IPS-11a (cell line): ENCODE results near the gene FAHD2B.
A peak's percentile ranks its signal among the peaks of the same experiment; 100 is the strongest.
"Not testable (repeated sequence)": the region's sequence is repeated elsewhere in the genome, so short reads cannot be mapped to it uniquely, and the experiment has no call there.

ENCODE experiments used
- H3K4me3 ChIP-seq: one replicate; pipeline ENCODE4 v1.5.1; 2013; ENCODE audit warnings: low read depth, low read length, control low read depth

The FAHD2B gene, protein sequence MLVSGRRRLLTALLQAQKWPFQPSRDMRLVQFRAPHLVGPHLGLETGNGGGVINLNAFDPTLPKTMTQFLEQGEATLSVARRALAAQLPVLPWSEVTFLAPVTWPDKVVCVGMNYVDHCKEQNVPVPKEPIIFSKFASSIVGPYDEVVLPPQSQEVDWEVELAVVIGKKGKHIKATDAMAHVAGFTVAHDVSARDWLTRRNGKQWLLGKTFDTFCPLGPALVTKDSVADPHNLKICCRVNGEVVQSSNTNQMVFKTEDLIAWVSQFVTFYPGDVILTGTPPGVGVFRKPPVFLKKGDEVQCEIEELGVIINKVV

DNA sequence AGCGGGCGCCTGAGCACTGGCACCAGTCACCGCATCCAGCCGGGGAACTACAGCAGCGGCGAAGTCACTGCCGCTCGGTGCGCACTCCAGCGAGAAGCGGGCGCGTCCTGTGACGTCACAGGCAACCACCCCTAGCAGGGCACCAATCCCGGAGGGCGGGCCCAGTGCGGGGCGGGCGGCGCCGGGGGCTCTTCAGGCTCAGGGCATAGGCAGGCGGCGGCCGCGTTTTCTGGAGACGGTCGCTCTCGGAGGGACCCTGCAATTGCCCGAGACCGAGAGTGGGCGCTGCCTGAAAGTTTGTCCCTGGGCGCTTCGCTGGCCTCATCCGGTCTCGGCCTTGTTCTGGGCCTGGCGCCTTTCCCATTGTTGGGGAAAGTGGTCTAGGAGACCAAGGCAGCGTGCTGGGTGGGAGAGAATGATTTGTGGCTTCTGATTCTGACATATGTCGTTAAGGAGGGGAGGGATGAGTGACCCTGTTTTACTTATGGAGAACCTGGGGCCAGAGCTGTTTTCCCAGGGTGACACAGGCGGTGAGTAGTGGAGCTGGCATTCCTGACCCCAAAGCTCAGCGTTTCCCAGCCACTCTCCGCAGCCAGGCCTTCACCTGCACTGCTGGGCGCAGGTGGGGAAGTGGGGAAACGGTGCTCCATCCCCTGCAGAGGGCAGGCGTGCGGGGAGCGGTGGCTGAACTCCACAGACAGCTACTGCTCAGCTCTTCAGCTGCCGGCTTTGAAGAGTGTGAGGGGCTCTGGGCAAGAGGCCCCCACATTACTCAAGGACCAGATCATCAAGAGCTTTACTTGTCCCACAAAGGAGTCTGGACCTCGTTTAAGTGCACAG is at the start of gene FAHD2B:
FAHD2B (minus strand) TSS at position 111 of the 840 bp plus-strand sequence. CDS start 3,176 bp downstream, outside the sequence.
- peak within 1 kb of the TSS; percentile 17 for H3K4me3 ChIP-seq

DNA sequence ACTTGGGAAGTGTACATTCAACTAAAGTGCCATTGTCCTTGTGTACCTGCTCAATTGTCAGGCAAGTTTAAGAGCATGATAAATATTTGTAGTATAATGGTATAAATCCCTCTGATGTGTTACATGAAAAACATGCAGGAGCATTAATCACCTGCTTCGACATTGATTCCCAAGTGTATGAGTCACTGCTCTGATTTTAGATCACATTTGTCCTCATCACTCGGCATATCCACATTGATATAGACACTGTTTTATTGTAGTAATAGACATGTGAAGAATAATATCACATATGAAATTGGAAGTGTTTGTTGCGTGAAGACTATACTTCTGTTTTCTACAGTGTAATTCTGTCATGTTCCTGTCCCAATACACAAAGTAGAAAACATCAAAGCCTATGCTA is 49.3 kb upstream of the FAHD2B start:
- not testable (repeated sequence) for H3K4me3 ChIP-seq

DNA sequence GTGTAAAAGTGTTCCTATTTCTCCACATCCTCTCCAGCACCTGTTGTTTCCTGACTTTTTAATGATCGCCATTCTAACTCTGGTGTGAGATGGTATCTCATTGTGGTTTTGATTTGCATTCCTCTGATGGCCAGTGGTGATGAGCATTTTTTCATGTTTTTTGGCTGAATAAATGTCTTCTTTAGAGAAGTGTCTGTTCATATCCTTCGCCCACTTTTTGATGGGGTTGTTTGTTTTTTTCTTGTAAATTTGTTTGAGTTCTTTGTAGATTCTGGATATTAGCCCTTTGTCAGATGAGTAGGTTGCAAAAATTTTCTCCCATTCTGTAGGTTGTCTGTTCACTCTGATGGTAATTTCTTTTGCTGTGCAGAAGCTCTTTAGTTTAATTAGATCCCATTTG is 34.4 kb upstream of the FAHD2B start:
- H3K4me3 ChIP-seq, result not testable (repeated sequence)

DNA sequence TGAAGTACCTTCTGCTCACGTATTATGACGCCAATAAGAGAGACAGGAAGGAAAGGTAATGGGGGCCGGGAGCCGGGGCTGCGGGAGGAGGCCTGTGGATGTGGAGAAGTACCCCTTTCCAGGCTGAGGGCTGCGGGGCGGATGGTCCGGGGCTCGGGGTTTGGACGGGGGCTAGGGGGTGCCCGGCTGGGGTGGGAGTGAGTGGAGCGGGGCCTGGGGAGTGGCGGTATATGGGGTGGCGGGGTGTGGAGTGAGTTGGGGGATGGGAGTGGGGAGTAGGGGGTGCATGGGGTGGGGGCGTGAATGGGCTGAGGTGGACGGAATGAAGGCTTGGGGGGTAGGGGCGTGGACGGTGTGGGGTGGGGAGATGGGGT is 19.2 kb upstream of the FAHD2B start:
- peak overlapping the region; percentile 65 for H3K4me3 ChIP-seq

DNA sequence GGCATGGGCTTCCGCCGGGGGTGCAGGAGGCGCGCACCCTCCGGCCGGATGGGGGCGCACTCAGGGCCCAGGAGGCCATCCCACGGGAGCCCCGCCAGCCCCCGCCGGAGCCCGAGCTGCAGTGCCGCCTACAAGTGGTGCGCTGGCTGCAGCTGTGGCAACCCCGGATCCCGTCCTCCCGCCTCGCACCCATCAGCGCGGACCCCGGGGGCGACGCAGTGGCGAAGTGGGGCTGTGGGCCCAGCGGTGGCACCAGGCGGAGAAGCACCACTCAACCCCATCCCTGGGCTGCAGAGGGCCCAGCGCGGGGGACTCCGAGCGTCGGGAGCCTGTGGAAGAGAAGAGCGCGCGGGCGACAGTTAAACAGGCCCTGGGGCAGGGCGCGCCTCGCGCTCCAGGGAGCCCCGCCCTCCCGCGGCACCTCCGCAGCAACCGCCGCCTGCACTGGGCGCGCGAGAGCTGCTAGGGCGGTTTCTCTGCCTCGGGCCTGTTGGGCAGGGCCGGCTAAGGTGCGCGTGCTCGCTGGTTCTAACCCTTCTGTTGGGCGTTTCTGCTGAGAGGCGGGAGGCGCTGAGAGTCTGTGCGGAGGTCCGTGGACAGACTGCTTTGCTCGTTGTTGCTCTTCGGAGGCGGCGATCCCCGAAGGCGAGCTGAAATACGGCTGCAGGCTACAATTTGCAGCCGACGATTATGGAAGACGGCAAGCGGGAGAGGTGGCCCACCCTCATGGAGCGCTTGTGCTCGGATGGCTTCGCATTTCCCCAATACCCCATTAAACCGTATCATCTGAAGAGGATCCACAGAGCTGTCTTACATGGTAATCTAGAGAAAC is 18.6 kb upstream of the FAHD2B start, which contains the start of gene ANKRD36:
ANKRD36 (plus strand) TSS at position 104 of the 832 bp plus-strand sequence; CDS start at position 691, 587 bp downstream.
- H3K4me3 ChIP-seq, result peak within 1 kb of the TSS; percentile 65

DNA sequence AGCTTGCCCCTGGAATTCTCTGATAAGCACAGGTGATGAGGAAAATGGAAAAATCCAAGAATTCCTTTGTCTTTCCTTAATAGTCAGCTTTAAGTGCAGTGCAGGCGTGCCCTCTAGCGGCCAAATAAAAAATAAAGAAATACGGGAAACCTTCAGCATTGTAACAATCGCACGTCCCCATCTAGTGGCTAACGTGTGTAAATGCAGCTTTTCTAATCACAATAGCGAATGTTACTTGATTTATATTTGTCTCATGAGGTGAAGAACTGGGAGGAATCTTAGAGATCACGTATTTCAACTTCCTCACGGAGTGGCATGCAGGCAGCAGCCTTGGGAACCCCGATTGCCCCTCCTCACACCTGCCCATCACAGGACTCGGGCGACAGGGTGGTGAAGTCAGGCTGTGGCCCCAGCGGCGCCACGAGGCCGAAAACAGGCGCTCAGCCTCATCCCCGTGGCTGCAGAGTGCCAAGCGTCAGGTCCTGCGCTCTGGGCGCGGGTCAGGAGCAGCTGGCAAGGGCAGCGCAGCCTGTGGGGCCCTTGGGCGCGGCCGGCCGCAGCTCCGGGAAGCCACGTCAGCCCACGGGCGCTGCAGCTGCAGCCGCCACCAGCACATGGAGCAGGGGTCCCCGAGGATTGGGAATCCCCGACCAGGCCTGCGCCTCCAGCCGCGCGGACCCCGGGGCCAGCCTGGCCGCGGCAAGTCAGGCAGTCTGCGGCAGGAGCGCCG is 17.8 kb upstream of the FAHD2B start:
- peak overlapping the region; percentile 65 for H3K4me3 ChIP-seq

DNA sequence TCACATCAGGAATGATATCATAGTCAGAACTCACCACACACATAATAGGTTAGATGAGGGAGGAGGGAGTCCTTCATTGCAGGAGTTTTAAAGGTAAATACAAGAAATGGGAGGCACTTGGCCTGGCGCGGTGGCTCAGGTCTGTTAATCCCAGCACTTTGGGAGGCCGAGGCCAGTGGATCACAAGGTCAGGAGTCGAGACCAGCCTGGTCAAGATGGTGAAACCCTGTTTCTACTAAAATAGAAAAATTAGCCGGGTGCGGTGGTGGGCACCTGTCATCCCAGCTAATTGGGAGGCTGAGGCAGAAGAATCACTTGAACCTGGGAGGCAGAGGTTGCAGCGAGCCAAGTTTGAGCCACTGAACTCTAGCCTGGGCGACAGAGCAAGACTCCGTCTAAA is 16.6 kb upstream of the FAHD2B start:
- not testable (repeated sequence) for H3K4me3 ChIP-seq

DNA sequence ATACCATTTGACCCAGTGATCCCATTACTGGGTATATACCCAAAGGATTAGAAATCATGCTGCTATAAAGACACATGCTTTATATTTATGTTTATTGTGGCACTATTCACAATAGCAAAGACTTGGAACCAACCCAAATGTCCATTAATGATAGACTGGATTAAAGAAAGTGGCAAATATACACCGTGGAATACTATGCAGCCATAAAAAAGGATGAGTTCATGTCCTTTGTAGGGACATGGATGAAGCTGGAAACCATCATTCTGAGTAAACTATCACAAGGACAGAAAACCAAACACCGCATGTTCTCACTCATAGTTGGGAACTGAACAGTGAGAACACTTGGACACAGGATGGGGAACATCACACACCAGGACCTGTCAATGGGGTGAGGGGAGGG is 12.2 kb upstream of the FAHD2B start:
- not testable (repeated sequence) for H3K4me3 ChIP-seq

DNA sequence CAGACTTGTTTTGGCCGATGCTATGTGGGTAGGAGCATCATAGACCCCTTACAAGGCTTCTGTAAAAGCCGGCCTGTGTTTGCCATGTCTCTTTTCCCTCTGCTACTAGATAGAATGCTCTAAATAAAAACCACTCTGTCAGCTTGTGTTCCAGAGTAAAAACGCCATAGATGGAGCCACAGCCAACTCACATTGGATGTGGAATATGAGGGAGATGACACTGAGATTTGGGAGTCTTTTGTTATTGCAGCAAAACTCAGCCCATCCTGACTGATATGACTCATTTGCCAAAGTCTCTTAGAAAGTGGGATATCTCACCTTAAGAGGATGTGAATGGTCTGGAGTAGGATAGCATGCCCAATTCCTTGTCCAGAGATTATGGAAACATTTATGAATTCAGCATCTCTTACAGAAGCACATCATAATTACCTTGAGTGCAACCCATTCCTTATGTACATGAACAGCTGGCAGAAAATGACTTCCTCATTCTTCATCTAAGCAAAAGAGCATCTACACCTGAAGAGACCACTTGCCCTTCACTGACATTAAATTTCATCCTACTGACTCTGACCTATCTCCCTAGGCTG is 4.2 kb upstream of the FAHD2B start:
- not testable (repeated sequence) for H3K4me3 ChIP-seq

DNA sequence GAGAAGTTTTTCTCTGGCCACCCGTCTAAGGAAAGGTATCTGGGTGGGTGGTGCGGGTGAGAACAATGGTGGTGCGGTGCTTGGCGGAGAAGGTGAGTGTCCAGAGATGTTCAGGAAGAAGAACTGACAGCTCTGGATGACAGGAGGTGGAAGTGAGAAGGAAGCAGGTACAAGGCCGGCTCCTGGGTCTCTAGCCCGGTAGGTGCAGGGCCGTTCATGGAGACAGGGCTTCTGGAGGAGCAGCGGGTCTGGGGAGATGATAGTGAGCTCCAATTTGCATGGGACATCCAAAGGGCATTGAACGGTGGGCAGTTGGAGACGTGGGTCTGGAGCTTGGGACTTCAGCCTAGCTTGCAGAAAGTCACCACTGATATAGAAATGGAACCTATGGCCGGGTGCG is 979 bp upstream of the FAHD2B start:
- H3K4me3 ChIP-seq, result no peak overlapping the region

DNA sequence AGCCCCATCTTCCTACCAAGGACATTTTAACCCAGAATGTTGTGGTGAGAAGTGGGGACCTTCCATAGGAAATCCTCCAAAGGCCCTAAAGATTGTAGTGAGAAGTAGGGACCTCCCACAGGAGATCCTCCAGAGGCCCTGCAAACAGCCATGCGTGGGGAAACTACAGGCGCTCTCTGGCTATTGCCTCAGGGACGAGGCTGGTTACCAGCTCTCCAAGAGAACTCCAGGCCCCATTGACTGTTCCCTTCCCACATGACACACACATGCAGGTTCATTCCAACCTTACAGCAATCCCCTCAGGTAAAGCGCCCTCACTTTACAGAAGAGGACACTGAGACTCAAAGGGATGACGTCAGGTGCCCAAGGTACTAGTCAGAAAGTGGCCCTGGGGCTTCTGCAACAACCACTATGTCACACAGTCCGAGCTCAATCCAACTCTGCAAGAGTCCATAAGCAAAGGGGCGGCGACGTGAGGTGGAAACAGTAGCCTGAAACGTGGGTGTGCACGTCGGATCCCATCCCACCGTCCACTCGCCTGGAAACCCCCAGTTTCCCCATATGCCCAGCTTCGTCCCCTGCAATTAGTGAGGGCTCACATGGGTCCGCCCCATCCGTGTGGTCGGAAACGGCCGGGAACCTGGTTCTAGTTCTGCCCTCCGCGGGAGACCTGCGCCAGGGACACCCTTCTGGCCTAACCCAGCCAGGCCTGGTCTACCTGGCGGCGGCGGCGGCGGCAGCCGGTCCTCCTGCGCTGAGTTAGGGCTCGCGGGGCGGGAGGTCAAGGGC is 505 bp downstream of the FAHD2B start:
- H3K4me3 ChIP-seq, result not testable (repeated sequence)

DNA sequence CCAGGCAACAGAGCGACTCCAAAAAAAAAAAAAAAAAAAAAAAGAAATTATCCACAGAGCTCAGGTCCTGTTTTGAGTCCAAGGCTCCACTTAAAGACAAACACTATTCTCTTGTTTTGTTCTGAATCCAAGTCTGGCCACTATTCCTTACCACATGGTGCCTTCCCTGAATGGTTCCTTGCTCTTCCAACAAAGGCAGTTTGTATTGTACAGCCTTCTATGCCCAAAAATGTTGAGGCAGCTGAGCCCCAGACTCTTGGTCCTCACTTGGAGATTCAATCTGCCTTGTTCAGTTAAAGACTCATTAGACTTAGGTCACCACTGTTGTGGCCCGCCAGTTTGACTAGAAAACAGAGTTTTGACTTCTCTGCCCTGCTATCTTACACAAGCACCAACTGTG is 1.7 kb downstream of the FAHD2B start:
- not testable (repeated sequence) for H3K4me3 ChIP-seq

DNA sequence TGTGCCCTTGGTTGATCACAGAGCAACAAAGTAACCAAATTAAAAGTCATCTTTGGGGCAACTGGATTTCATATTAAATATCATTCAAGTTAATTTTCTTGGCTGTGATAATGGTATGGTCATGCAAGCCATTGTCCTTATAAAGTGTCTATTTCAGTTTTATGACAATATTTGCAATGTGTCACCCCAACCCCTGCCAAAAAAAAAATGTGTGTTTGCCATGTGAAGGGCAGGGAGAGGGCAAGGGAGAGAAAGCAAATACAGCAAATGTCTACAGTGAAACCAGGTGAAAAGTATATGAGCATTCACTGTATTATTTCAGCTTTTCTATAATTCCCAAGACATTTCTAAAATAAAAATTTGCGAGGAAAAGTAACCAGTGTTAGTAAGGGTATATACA is 6.0 kb downstream of the FAHD2B start:
- not testable (repeated sequence) for H3K4me3 ChIP-seq

DNA sequence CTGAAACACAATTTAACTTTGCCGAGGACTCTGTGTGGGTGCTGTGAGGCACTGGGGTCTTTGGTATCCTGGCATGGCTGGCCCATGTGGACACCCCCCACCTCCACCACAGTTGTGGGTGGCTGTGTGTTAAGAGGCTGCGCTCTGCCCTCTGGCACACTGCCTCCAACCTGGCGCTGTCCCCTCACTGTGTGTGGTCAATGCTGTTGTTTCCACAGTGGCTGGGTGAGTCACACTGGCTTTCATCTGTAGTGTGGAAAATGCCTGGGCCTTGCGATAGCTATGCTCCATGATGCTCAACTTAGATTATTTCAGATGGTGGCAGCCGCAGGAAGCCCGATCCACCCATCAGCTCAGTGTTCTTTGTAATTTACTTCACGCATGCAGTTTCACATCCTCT is 9.6 kb downstream of the FAHD2B start:
- H3K4me3 ChIP-seq, result not testable (repeated sequence)

DNA sequence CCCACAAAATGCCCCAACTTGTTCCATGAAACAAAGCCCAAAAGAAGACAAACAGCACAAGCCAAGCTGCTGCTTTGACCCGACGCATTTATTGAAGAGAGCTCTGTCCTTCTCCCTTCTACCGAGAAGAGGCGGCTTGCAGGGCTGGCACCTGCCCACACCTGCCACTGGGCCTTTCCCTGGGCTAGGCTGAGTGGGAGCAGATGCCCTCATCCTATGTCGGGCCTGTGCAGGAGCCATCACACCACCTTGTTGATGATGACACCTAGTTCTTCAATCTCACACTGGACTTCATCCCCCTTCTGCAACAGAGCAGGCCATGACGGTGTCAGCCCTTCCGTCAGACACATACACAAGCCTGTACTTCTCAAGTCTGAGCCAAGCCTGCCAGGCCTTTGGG is 11.2 kb downstream of the FAHD2B start:
- not testable (repeated sequence) for H3K4me3 ChIP-seq

DNA sequence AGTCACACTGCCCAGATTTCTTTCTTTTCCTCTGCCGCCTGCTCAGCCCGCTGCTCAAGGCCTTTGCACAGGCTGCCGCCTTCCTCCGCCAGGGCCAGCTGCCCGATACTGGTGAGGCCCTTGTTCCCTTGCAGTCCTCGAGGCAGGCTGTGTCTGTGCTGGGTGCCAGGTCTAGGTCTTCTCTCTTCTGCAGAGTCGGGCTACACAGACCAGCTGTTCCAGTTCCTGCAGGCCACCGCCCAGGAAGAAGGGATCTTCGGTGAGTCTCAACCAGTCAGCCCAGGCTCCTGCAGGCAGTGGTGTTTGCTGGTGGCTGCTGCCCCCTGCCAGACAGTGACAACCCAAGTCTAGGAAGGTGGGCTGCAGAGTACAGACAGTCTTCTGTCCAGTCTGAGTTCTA is 12.5 kb downstream of the FAHD2B start:
- not testable (repeated sequence) for H3K4me3 ChIP-seq

DNA sequence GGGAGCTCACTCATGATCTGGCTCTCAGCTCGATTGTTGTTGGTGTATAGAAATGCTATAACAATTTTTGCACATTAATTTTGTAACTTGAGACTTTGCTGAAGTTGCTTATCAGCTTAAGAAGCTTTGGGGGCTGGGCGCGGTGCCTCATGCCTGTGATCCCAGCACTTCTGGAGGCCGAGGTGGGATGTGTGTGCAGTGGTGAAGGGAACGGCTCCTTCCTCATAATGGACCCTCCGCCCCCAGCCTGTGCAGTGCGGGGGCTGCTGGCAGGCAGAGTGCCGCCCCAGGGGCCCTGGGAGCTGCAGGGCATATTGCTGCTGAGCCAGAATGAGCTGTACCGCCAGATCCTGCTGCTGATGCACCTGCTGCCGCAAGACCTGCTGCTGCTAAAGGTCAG is 13.8 kb downstream of the FAHD2B start:
- H3K4me3 ChIP-seq, result not testable (repeated sequence)

DNA sequence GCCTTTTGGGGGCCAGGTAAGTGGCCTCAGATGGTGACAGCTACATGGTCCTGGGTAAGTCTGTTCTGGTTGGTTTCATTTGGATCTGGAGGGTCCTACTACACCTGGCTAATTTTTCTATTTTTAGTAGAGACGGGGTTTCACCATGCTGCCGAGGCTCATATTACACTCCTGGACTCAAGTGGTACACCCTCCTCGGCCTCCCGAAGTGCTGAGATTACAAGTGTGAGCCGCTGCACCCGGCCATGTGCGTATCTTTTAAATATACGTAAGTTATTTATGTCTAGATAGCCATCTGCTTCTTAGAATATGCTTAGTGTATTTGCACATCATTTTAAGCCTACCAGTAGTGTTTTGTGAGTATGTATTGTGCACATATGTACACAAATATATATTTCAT is 17.5 kb downstream of the FAHD2B start:
- not testable (repeated sequence) for H3K4me3 ChIP-seq

DNA sequence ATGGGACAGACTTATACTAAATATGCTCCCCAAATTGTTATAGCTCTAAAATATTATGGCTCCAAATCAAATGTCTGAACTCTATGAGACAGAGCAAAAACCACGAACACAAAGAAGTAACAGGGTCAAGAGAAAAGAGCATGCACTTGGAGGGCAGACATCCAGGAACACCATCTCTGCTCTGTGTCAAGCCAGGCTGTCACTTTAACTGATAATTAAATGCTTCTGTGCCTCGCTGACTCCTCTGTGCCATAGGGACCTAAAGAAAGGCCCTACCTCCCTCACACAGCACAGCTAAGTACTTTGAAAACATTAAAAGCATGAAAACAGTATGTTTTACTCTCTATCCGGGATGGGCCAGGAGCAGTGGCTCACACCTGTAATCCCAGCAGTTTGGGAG is 23.8 kb downstream of the FAHD2B start:
- not testable (repeated sequence) for H3K4me3 ChIP-seq

DNA sequence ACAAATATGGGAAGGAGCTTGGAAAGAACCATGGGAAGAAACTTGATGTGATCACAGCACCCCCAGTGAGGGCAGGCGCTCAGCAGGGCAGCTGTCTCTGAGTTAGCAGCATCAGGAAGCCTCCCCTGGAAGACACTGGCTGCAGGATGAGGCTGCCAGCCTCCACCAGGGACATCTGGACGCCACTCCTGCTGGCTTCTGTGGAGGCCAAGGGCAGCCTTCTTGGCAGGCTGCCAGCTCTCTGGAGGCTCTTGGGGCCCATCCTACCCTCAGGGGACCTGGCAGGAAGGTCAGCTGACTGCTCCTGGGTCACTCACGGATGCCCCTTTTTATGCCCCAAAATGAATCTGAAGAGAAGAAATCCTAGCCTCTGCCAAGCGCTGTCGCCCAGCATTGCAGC is 26.0 kb downstream of the FAHD2B start:
- not testable (repeated sequence) for H3K4me3 ChIP-seq
